SK-N-SH (cell line): ENCODE results near the gene PPTC7. TPM values are rescaled to one million over a fixed set of nuclear protein-coding genes. Genes with fewer than 3 reads are reported as not detected.

Experiments
- CTCF ChIA-PET: fragments of 300-600, 350-600 bp; formaldehyde crosslinking; extraction: SDS; loops from one replicate; lab custom pipeline; 2021; lab: Yijun Ruan, JAX
- POLR2A ChIA-PET: fragments of 350-600 bp; sonication (Branson Sonifier 250); formaldehyde crosslinking; extraction: SDS; loops from one replicate; lab custom pipeline; 2020; ENCODE audit warnings: antibody characterized with exemption, inconsistent platforms; lab: Yijun Ruan, JAX
- DNase-seq: peaks from one replicate; pipeline ENCODE4 v3.0.0; 2012
- H2AFZ ChIP-seq: fragments of 200-600 bp; sonication (generic); 2 replicates; pipeline ENCODE4 v1.8.1; 2016; ENCODE audit warnings: antibody characterized with exemption, mild to moderate bottlenecking, low read depth
- H3F3A ChIP-seq: fragments of 200-600 bp; sonication (generic); replicated peaks from 2 replicates; pipeline ENCODE3; 2016; ENCODE audit warnings: antibody characterized with exemption, mild to moderate bottlenecking; ENCODE audit not compliant: insufficient read depth
- H3K27ac ChIP-seq, 2 experiments: fragments of 200-500 bp in 1 of 2; fragments of 200-600 bp in 1 of 2; sonication (Bioruptor generic) in 1 of 2; sonication (generic), shearing (Covaris generic) in 1 of 2; 2 replicates each; pipeline versions ENCODE4 v1.5.1 to v1.6.1; 2014 to 2016; ENCODE audit warnings: low read depth in 2 of 2, inconsistent platforms in 1 of 2, low read length in 1 of 2, mild to moderate bottlenecking in 1 of 2, mixed read lengths in 1 of 2
- H3K27me3 ChIP-seq: fragments of 200-600 bp; sonication (generic), shearing (Covaris generic); 2 replicates; pipeline ENCODE4 v1.6.1; 2016; ENCODE audit warnings: mixed run types; ENCODE audit not compliant: insufficient read depth
- H3K36me3 ChIP-seq, 2 experiments: fragments of 200-500 bp in 1 of 2; fragments of 200-600 bp in 1 of 2; sonication (Bioruptor generic) in 1 of 2; sonication (generic) in 1 of 2; replicated peaks in 1 of 2; 2 replicates each; pipeline versions ENCODE3 to v1.5.1; 2014 to 2016; ENCODE audit warnings: low read length in 1 of 2, mild to moderate bottlenecking in 1 of 2; ENCODE audit not compliant: insufficient read depth in 2 of 2, control insufficient read depth in 1 of 2
- H3K4me1 ChIP-seq, 2 experiments: fragments of 200-500 bp in 1 of 2; fragments of 200-600 bp in 1 of 2; sonication (Bioruptor generic) in 1 of 2; sonication (generic), shearing (Covaris generic) in 1 of 2; 2 replicates each; pipeline versions ENCODE4 v1.5.1 to v1.6.1; 2014 to 2016; ENCODE audit warnings: low read depth in 1 of 2, low read length in 1 of 2, mixed run types in 1 of 2; ENCODE audit not compliant: insufficient read depth in 2 of 2, control insufficient read depth in 1 of 2
- H3K4me2 ChIP-seq: fragments of 200-600 bp; sonication (generic), shearing (Covaris generic); 2 replicates; pipeline ENCODE4 v1.6.1; 2017; ENCODE audit warnings: mixed run types
- H3K4me3 ChIP-seq, 2 experiments: fragments of 200-500 bp in 1 of 2; fragments of 200-600 bp in 1 of 2; sonication (Bioruptor generic) in 1 of 2; sonication (generic), shearing (Covaris generic) in 1 of 2; 2 replicates each; pipeline versions ENCODE4 v1.5.1 to v1.8.1; 2014 to 2016; ENCODE audit warnings: low read depth in 2 of 2, inconsistent platforms in 1 of 2, low read length in 1 of 2, mild to moderate bottlenecking in 1 of 2, mixed read lengths in 1 of 2, moderate library complexity in 1 of 2
- H3K79me2 ChIP-seq: fragments of 200-600 bp; sonication (generic); 2 replicates; pipeline ENCODE4 v1.8.1; 2017; ENCODE audit warnings: mild to moderate bottlenecking; ENCODE audit not compliant: insufficient read depth
- H3K9ac ChIP-seq: fragments of 200-600 bp; sonication (generic); 2 replicates; pipeline ENCODE4 v1.6.1; 2017; ENCODE audit warnings: mixed run types
- H3K9me2 ChIP-seq: fragments of 200-600 bp; sonication (generic); 2 replicates; pipeline ENCODE4 v1.6.1; 2017; ENCODE audit warnings: mixed run types
- H3K9me3 ChIP-seq: fragments of 200-600 bp; sonication (generic); 2 replicates; pipeline ENCODE4 v1.6.1; 2017; ENCODE audit warnings: mixed run types, mild to moderate bottlenecking, moderate library complexity
- H4K20me1 ChIP-seq: fragments of 200-600 bp; sonication (generic); 2 replicates; pipeline ENCODE4 v1.6.1; 2017; ENCODE audit warnings: mild to moderate bottlenecking, mixed run types; ENCODE audit not compliant: insufficient read depth
- EZH2phosphoT487 ChIP-seq: fragments of 200-600 bp; sonication (generic); IDR thresholded peaks from 2 replicates; pipeline ENCODE4 v1.6.1; 2017; ENCODE audit warnings: low read depth, mixed run types, mild to moderate bottlenecking, antibody characterized with exemption, moderate library complexity, borderline replicate concordance
- FOXJ3 ChIP-seq: sonication (generic); formaldehyde crosslinking; IDR thresholded peaks from 2 replicates; pipeline ENCODE4 v1.5.1; 2020; ENCODE audit warnings: mild to moderate bottlenecking, missing genetic modification reagents
- GATA2 ChIP-seq: sonication (generic); formaldehyde crosslinking; IDR thresholded peaks from 2 replicates; pipeline ENCODE4 v1.5.0; 2020; ENCODE audit warnings: mild to moderate bottlenecking, missing genetic modification reagents
- JUND ChIP-seq: IDR thresholded peaks from 2 replicates; pipeline ENCODE4 v1.4.0; 2012
- MEF2A ChIP-seq: IDR thresholded peaks from 2 replicates; pipeline ENCODE4 v1.4.0; 2012; ENCODE audit warnings: low read depth, borderline replicate concordance
- MXI1 ChIP-seq: IDR thresholded peaks from 2 replicates; pipeline ENCODE4 v1.6.1; 2012; ENCODE audit warnings: mild to moderate bottlenecking, low read depth, low read length, improper control_type of control experiment
- NRF1 ChIP-seq: IDR thresholded peaks from 2 replicates; pipeline ENCODE4 v1.6.1; 2012; ENCODE audit warnings: low read depth, mild to moderate bottlenecking, low read length
- POLR2AphosphoS5 ChIP-seq: IDR thresholded peaks from 2 replicates; pipeline ENCODE4 v1.6.1; 2012; ENCODE audit warnings: low read depth, low read length
- RCOR1 ChIP-seq: fragments of 150-350 bp; IDR thresholded peaks from 2 replicates; pipeline ENCODE4 v1.6.1; 2017; ENCODE audit warnings: antibody characterized with exemption, low read length
- RFX5 ChIP-seq: IDR thresholded peaks from 2 replicates; pipeline ENCODE4 v1.6.1; 2012; ENCODE audit warnings: mild to moderate bottlenecking, improper control_type of control experiment, low read length
- RXRA ChIP-seq: IDR thresholded peaks from 2 replicates; pipeline ENCODE4 v1.4.0; 2012; ENCODE audit warnings: low read depth, mild to moderate bottlenecking, borderline replicate concordance
- SIN3A ChIP-seq: IDR thresholded peaks from 2 replicates; pipeline ENCODE4 v1.6.1; 2012; ENCODE audit warnings: low read depth, mild to moderate bottlenecking, low read length, moderate library complexity, borderline replicate concordance
- SMC3 ChIP-seq: IDR thresholded peaks from 2 replicates; pipeline ENCODE4 v1.6.1; 2012; ENCODE audit warnings: low read depth, low read length, improper control_type of control experiment
- WGBS: methylation state at CpG from one replicate; pipeline ENCODE4 v1.1.6; 2017; ENCODE audit warnings: low lambda C conversion rate; 5-methylcytosine and 5-hydroxymethylcytosine counted together
- polyA plus RNA-seq, 3 experiments: library from polyadenylated mRNA; depleted of rRNA; stranded (reverse); fragments of >200 nt; gene quantifications; 2 replicates each; pipeline ENCODE4 v1.2.3, GENCODE V29; 2012
- TF ChIP-seq, protein P1 (sequence below): IDR thresholded peaks from 2 replicates; pipeline ENCODE4 v1.4.0; 2012; ENCODE audit warnings: low read depth
- TF ChIP-seq, protein P2 (sequence below): IDR thresholded peaks from 2 replicates; pipeline ENCODE4 v1.4.0; 2012; ENCODE audit warnings: low read depth, borderline replicate concordance

Gene PPTC7
- polyA plus RNA-seq, 1 of the 3 experiments (the other 2 are of a cell fraction) = 9.6 TPM

DNA sequence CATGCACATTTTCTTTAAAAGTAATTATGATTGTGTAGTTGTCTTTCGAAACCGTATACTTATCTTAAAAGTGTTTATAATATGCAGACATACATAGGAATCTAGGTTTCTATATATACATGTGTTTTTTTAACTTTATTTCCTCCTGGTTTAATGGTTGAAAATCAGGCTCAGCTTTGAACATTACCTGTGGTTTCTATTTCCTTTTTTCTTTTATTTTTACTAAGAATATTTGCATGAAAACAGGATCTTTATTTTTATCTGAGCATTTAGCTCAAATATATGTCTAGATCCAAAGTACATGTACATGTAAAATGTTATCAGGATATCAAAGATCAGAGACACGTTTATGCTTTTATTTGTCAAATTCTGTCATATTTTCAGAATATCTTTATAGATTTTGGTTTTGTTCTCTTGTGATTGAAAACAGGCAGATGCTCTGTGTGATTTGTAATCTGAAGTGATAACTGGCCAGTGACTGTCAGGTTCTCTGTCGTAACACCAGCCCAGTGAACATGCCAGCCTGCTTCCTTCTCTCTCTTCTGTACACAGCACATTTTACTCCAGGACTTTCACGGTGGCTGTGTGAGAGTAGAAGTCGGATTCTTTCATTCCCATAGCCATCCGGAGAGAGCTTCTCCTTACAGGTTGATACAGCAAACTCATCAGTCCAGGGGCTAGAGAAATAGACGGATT lies 44.5 kb upstream of the PPTC7 start:
- Histone ChIP-seq H3K36me3 (peaks cover 21 to 31% of the 10 kb centered on the region in 2 experiments), H3K9me2 (no peaks in the 10 kb centered on the region), H3K27ac (no peak overlapping the region), H3K4me3 (no peak overlapping the region), H3K4me1 (no peaks in the 10 kb centered on the region), H3K79me2 (no peaks in the 10 kb centered on the region), H3K9ac (no peak overlapping the region), H3K27me3 (no peaks in the 10 kb centered on the region), H3F3A (peaks cover 3% of the 10 kb centered on the region), H3K9me3 (no peaks in the 10 kb centered on the region), H2AFZ (no peak overlapping the region), H3K4me2 (no peak overlapping the region), H4K20me1 (no peaks in the 10 kb centered on the region)
- ChIA-PET CTCF (interaction anchor here (1.2 to 2.2 kb wide), 2 partner anchors 9 to 26 kb away, joined by 3 to 7 read pairs; no protein-coding TSS in a partner anchor), POLR2A (no interaction called here)
- no peak for TF ChIP-seq FOXJ3 (CRISPR knock-in tag)
- no peak for TF ChIP-seq RFX5
- TF ChIP-seq, protein P1, sequence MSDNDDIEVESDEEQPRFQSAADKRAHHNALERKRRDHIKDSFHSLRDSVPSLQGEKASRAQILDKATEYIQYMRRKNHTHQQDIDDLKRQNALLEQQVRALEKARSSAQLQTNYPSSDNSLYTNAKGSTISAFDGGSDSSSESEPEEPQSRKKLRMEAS = no peak
- TF ChIP-seq MEF2A = no peak
- DNase-seq = no peak
- WGBS = 93% methylated on average over 8 of the region's 8 CpGs

DNA sequence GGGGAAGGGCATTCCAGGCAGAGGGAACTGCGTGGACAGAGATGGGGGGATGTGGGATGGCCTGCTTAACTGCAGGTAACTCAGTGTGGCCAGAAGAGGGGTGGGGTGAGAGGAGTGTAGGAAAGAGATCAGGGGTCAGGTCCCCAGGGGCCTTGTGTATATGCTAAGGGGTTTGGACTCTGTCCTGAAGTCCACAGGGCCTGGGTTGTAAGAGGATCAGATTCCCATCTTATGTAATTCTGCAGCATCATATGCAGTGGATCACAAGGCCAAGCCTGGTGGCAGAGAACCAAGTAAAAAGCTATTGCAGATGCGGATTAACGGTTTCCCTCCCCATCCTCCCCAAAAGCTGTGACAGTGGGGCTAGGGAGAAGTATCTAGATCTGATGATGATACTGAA lies 39.5 kb upstream of the PPTC7 start:
- Histone ChIP-seq H3K27ac (no peak overlapping the region), H4K20me1 (no peaks in the 10 kb centered on the region), H3K9me2 (no peaks in the 10 kb centered on the region), H3F3A (peaks cover 2% of the 10 kb centered on the region), H2AFZ (no peak overlapping the region), H3K9ac (no peak overlapping the region), H3K36me3 (peaks cover 3 to 12% of the 10 kb centered on the region in 2 experiments), H3K27me3 (no peaks in the 10 kb centered on the region), H3K4me3 (no peak overlapping the region), H3K4me1 (no peaks in the 10 kb centered on the region), H3K79me2 (no peaks in the 10 kb centered on the region), H3K4me2 (no peak overlapping the region), H3K9me3 (no peaks in the 10 kb centered on the region)
- TF ChIP-seq SIN3A (no peak), JUND (no peak), MXI1 (no peak), NRF1 (no peak), RCOR1 (no peak), POLR2AphosphoS5 (no peak), RXRA (no peak), GATA2 (no peak), EZH2phosphoT487 (no peak), SMC3 (no peak)
- TF ChIP-seq, protein P2, sequence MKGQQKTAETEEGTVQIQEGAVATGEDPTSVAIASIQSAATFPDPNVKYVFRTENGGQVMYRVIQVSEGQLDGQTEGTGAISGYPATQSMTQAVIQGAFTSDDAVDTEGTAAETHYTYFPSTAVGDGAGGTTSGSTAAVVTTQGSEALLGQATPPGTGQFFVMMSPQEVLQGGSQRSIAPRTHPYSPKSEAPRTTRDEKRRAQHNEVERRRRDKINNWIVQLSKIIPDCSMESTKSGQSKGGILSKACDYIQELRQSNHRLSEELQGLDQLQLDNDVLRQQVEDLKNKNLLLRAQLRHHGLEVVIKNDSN = no peak
- TF ChIP-seq, protein P1 = no peak
- POLR2A ChIA-PET = no interaction called here
- DNase-seq = no peak
- 95% methylated on average over 3 of the region's 3 CpGs for WGBS
- CTCF ChIA-PET = interaction anchor here (0.7 to 1.4 kb wide), 2 partner anchors 8 to 265 kb away, joined by 3 to 4 read pairs; no protein-coding TSS in a partner anchor
